GM12878 (cell line): ENCODE data around the gene HOXD1. TPM values are rescaled to one million over a fixed set of nuclear protein-coding genes. Genes with fewer than 3 reads are reported as not detected.

Source experiments
- ASH2L ChIP-seq: fragments of 300-600, 200-600 bp; sonication (generic); IDR thresholded peaks from 2 replicates; pipeline ENCODE4 v1.6.1; 2017; ENCODE audit warnings: low read depth, mild to moderate bottlenecking, borderline replicate concordance
- PAX5 ChIP-seq: IDR thresholded peaks from 2 replicates; pipeline ENCODE4 v1.6.1; 2011; ENCODE audit warnings: low read depth, low read length, borderline replicate concordance
- POLR2AphosphoS2 ChIP-seq: IDR thresholded peaks from 2 replicates; pipeline ENCODE4 v1.6.1; 2011; ENCODE audit warnings: low read depth, mild to moderate bottlenecking, low read length, improper control_type of control experiment, moderate library complexity
- TAF1 ChIP-seq: IDR thresholded peaks from 2 replicates; pipeline ENCODE4 v1.6.1; 2011; ENCODE audit warnings: mild to moderate bottlenecking, low read depth, low read length, borderline replicate concordance
- polyA plus RNA-seq, 11 experiments: library from polyadenylated mRNA; depleted of rRNA in 4 of 11; unstranded in 6 of 11; stranded (reverse) in 5 of 11; fragments of >200 nt; fragmentation: Nextera tagmentation in 4 of 11; fragmentation: Illumina TruSeq in 1 of 11; extraction: Ambion mirVana in 4 of 11; extraction: Trizol in 1 of 11; gene quantifications; 1 replicate in 1 of 11; 2 replicates in 10 of 11; pipeline versions ENCODE4 v1.2.1 to v1.2.3, GENCODE V29; 2011 to 2016; ENCODE audit warnings: inconsistent platforms in 2 of 11, missing spikeins in 2 of 11, low read depth in 1 of 11
- total RNA-seq, 4 experiments: library from RNA; depleted of rRNA in 3 of 4; stranded (reverse); fragments of >200 nt in 3 of 4; fragmentation: Illumina TruSeq in 1 of 4; extraction: Trizol in 1 of 4; gene quantifications; 2 replicates each; pipeline versions ENCODE4 v1.2.1 to v1.2.3, GENCODE V29; 2013 to 2021
- TF ChIP-seq, protein P1 (sequence below): fragments of 450-650 bp; IDR thresholded peaks from 2 replicates; pipeline ENCODE4 v1.6.1; 2017; ENCODE audit warnings: mild to moderate bottlenecking, moderate library complexity
- TF ChIP-seq, protein P2 (sequence below): fragments of 450-650 bp; IDR thresholded peaks from 2 replicates; pipeline ENCODE4 v1.6.1; 2016; ENCODE audit warnings: mild to moderate bottlenecking, moderate library complexity, borderline replicate concordance
- TF ChIP-seq, protein P3 (sequence below): IDR thresholded peaks from 2 replicates; pipeline ENCODE4 v1.6.1; 2011; ENCODE audit warnings: low read depth, low read length, improper control_type of control experiment, borderline replicate concordance

Gene HOXD1
- total and polyA plus RNA-seq, 10 of the 15 experiments (the other 5 are each of a cell fraction or from before 2014, with no cell fraction given): not detected

DNA sequence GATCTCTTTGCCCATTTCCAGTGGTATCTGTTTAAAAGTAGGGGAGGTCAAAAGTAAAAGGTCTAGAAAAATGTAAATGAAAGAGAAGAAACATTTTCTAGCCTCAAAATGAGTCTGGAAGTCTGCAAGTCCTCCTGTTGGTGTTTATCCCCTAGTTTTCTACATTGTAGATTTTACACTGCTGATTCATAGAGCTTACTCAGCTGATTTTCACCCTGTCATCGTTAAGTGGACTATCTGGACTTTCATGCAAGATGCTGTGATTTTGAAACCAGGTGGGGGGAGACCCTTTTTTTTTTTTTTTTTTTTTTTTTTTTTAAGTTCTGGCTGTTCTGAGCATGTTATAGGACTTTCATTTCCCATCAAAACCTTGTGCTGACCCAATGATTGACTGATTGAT lies 21.1 kb upstream of the HOXD1 start (continued):
- TF ChIP-seq, protein P1, sequence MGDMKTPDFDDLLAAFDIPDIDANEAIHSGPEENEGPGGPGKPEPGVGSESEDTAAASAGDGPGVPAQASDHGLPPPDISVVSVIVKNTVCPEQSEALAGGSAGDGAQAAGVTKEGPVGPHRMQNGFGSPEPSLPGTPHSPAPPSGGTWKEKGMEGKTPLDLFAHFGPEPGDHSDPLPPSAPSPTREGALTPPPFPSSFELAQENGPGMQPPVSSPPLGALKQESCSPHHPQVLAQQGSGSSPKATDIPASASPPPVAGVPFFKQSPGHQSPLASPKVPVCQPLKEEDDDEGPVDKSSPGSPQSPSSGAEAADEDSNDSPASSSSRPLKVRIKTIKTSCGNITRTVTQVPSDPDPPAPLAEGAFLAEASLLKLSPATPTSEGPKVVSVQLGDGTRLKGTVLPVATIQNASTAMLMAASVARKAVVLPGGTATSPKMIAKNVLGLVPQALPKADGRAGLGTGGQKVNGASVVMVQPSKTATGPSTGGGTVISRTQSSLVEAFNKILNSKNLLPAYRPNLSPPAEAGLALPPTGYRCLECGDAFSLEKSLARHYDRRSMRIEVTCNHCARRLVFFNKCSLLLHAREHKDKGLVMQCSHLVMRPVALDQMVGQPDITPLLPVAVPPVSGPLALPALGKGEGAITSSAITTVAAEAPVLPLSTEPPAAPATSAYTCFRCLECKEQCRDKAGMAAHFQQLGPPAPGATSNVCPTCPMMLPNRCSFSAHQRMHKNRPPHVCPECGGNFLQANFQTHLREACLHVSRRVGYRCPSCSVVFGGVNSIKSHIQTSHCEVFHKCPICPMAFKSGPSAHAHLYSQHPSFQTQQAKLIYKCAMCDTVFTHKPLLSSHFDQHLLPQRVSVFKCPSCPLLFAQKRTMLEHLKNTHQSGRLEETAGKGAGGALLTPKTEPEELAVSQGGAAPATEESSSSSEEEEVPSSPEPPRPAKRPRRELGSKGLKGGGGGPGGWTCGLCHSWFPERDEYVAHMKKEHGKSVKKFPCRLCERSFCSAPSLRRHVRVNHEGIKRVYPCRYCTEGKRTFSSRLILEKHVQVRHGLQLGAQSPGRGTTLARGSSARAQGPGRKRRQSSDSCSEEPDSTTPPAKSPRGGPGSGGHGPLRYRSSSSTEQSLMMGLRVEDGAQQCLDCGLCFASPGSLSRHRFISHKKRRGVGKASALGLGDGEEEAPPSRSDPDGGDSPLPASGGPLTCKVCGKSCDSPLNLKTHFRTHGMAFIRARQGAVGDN: no peak
- TF ChIP-seq POLR2AphosphoS2: no peak
- no peak for TF ChIP-seq ASH2L
- TF ChIP-seq, protein P2, sequence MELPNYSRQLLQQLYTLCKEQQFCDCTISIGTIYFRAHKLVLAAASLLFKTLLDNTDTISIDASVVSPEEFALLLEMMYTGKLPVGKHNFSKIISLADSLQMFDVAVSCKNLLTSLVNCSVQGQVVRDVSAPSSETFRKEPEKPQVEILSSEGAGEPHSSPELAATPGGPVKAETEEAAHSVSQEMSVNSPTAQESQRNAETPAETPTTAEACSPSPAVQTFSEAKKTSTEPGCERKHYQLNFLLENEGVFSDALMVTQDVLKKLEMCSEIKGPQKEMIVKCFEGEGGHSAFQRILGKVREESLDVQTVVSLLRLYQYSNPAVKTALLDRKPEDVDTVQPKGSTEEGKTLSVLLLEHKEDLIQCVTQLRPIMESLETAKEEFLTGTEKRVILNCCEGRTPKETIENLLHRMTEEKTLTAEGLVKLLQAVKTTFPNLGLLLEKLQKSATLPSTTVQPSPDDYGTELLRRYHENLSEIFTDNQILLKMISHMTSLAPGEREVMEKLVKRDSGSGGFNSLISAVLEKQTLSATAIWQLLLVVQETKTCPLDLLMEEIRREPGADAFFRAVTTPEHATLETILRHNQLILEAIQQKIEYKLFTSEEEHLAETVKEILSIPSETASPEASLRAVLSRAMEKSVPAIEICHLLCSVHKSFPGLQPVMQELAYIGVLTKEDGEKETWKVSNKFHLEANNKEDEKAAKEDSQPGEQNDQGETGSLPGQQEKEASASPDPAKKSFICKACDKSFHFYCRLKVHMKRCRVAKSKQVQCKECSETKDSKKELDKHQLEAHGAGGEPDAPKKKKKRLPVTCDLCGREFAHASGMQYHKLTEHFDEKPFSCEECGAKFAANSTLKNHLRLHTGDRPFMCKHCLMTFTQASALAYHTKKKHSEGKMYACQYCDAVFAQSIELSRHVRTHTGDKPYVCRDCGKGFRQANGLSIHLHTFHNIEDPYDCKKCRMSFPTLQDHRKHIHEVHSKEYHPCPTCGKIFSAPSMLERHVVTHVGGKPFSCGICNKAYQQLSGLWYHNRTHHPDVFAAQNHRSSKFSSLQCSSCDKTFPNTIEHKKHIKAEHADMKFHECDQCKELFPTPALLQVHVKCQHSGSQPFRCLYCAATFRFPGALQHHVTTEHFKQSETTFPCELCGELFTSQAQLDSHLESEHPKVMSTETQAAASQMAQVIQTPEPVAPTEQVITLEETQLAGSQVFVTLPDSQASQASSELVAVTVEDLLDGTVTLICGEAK: no peak
- no peak for TF ChIP-seq PAX5
- TF ChIP-seq, protein P3, sequence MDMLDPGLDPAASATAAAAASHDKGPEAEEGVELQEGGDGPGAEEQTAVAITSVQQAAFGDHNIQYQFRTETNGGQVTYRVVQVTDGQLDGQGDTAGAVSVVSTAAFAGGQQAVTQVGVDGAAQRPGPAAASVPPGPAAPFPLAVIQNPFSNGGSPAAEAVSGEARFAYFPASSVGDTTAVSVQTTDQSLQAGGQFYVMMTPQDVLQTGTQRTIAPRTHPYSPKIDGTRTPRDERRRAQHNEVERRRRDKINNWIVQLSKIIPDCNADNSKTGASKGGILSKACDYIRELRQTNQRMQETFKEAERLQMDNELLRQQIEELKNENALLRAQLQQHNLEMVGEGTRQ: no peak
- TF ChIP-seq TAF1: no peak
